ENCODE results near the gene POC1A.

GRCh38 chr3:52079958-52080357, 74.3 kb downstream of the POC1A start:
- TF ChIP-seq CTCF (conservative IDR thresholded peaks at IDR 0.05; ENCODE audit: low read depth, low read length) (no peak), EZH2 (IDR thresholded peaks at IDR 0.05; ENCODE audit: borderline replicate concordance, low read depth, low read length, poor library complexity, severe bottlenecking) (no peak)

All from A673 (cell line).